Measurements from ENCODE around the gene C1S.

Gene C1S

DNA sequence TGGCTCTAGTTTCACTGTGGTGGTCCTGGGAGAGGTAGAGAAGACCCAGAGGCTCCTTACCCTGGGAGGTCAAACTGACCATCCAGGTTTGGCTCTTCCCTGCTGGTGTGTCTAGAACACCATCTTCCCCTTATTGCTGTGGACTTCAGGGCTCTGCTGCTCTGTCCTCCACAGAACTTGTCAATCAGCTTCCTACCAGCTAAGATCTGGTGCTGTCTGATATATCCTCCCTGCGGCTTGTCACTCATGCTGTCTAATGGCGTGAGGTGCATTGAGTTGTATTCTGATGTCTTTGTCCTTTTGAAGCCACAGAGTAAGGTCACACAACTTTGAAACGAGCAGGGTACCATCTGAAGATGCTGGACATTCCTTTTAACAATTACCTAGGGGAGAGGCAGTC lies 55.7 kb downstream of the C1S start:
- DNase-seq (ENCODE audit: low read depth) = no peak
- TF ChIP-seq CTCF (IDR thresholded peaks at IDR 0.05; ENCODE audit: low read length, missing control alignments) = no peak
- H3K4me3 ChIP-seq (replicated peaks; ENCODE audit: low read depth, low read length) = no peak overlapping the region

- TF ChIP-seq CTCF (IDR thresholded peaks at IDR 0.05; ENCODE audit: low read length, missing control alignments) = no peak
- no peak for DNase-seq (ENCODE audit: low read depth)
- no peak overlapping the region for H3K4me3 ChIP-seq (replicated peaks; ENCODE audit: low read depth, low read length)
These were observed 56.4 kb downstream of the C1S start for GRCh38 chr12:7116916-7117315.

DNA sequence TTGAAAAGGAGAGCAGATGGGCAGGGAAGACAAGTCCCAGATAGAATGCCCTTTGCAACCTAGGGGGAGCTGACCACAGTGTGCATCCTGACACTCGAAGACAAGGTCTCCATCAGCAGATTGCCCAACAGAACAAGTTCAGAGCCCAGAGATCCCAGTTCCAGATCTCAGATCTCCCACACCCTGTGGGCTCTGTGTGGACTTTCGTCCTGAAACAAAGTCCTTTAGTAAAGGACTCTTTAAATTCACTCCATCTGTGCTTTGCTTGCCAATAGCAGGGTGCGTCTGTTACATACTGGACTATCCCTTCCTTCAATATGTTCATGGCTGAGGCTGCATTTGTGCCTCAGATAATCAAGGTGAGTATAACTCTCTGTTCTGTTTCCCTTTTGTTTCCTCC lies 57.2 kb downstream of the C1S start:
- TF ChIP-seq CTCF (IDR thresholded peaks at IDR 0.05; ENCODE audit: low read length, missing control alignments) = no peak
- no peak overlapping the region for H3K4me3 ChIP-seq (replicated peaks; ENCODE audit: low read depth, low read length)
- no peak for DNase-seq (ENCODE audit: low read depth)

GRCh38 chr12:7118881-7119280 lies 58.4 kb downstream of the C1S start:
- no peak for TF ChIP-seq CTCF (IDR thresholded peaks at IDR 0.05; ENCODE audit: low read length, missing control alignments)
- no peak overlapping the region for H3K4me3 ChIP-seq (replicated peaks; ENCODE audit: low read depth, low read length)
- DNase-seq (ENCODE audit: low read depth) = no peak

DNA sequence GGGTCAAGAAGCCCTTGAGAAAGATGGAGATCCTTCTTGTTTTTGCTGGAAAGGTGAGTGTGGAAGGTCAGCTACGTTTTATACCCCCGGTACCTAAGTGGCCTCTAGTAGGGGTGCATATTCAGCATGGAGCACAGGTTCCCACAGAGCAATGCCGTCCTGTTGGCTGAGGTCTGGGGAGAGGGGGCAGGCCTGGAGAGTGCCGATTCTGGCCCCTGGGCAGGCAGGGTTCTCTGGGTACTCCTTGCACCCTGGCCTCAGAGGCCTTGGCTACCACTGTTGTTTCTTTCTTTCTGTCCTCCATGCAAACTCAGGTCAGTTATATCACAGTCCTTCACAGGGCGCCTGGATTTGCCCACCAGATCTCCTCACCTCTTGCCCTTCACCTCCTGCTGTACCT lies 59.6 kb downstream of the C1S start:
- DNase-seq (ENCODE audit: low read depth) = no peak
- TF ChIP-seq CTCF (IDR thresholded peaks at IDR 0.05; ENCODE audit: low read length, missing control alignments) = no peak

More for the DNA sequence above, 59.6 kb downstream of the C1S start:
- no peak overlapping the region for H3K4me3 ChIP-seq (replicated peaks; ENCODE audit: low read depth, low read length)
